ENCODE results near the gene SDK2. TPM values are rescaled to one million over a fixed set of nuclear protein-coding genes. Genes with fewer than 3 reads are reported as not detected.

SDK2 gene
- polyA plus RNA-seq, 2 of the 4 experiments (the other 2 are of a cell fraction): 0.36 to 0.57 TPM

DNA sequence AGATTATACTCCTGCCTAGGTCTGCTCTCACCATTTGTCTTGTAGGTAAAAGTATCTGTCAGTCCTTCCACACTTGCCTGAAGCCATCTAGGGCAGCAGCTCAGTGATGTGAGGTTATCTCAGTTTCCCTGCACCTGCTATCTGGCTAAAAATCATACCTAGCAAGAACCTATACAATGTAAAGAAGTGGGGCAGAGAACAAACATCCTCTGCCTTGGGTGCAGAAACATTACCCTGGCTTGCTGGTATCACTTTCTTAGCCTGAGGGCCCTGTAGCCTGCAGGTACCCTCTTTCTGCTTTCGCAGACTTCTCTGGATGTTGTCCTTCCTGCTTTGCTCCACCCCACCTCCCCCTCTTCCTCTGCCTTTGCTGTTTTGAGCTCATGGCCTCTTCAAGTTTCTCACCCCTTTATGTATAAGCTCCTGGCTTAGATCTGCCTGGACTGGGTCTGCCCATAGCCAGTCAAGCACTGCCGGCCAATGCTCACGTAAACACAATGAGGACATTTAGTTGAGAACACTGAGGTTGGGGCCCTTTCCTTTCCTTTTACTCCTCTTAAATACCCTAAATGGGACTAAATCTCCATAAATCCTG is 8.7 kb upstream of the SDK2 start (continued):
- TF ChIP-seq, protein P1, sequence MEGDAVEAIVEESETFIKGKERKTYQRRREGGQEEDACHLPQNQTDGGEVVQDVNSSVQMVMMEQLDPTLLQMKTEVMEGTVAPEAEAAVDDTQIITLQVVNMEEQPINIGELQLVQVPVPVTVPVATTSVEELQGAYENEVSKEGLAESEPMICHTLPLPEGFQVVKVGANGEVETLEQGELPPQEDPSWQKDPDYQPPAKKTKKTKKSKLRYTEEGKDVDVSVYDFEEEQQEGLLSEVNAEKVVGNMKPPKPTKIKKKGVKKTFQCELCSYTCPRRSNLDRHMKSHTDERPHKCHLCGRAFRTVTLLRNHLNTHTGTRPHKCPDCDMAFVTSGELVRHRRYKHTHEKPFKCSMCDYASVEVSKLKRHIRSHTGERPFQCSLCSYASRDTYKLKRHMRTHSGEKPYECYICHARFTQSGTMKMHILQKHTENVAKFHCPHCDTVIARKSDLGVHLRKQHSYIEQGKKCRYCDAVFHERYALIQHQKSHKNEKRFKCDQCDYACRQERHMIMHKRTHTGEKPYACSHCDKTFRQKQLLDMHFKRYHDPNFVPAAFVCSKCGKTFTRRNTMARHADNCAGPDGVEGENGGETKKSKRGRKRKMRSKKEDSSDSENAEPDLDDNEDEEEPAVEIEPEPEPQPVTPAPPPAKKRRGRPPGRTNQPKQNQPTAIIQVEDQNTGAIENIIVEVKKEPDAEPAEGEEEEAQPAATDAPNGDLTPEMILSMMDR (IDR thresholded peaks at IDR 0.05): no peak

DNA sequence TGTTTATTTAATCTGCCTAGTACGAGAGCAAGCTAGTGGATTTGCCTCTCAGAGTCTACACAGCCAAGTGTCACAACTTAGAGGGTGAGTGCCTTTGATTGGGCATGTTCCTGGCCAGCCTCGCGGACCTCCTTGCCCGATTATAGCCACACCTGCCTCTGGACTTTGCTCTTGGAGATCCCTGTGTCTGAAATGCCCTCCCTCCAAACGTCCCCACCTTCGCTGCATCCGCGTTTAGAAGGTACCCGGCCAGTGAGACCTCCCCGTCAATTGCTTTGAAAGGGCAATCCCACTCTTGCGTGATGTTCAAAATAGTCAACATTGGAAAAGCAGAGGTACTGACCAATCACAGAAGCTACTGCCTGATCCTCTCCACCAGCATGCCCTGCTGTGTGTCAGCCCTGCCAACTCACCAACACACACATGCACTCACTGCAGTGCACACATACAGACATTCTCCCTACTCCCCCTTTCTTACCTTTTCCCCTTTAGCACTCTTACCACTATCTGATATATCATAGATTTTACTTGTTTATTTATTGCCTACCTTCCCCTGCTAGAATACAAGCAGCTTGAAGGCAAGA is 6.5 kb upstream of the SDK2 start:
- ATAC-seq: no peak
- TF ChIP-seq PHF8 (IDR thresholded peaks at IDR 0.05; ENCODE audit: borderline replicate concordance, low read depth) (no peak), POLR2A (IDR thresholded peaks at IDR 0.05; ENCODE audit: low read length) (0 out of 2 replicates have a peak, but pooled peaks have one; percentile 10), SREBF2 (IDR thresholded peaks at IDR 0.05) (no peak)
- no peak for DNase-seq (ENCODE audit: low read depth in 1 of 2, low spot score in 1 of 2)
- ChIA-PET CTCF (interaction anchor here (0.9 to 8.3 kb wide), 25 partner anchors 9 to 549 kb away, joined by 3 to 62 read pairs (median 4); no protein-coding TSS in a partner anchor), POLR2A (no interaction called here)
- FAIRE-seq: no peak
- Histone ChIP-seq H3K4me3 (no peak overlapping the region), H3K4me1 (no peaks in the 10 kb centered on the region), H3K4me2 (no peak overlapping the region), H3K9me3 (peaks cover 25% of the 10 kb centered on the region), H3K27ac (no peak overlapping the region; a peak in 1 of 6 replicates)
- 70% methylated on average over 11 of the region's 11 CpGs for WGBS (ENCODE audit: missing lambda C conversion rate)

DNA sequence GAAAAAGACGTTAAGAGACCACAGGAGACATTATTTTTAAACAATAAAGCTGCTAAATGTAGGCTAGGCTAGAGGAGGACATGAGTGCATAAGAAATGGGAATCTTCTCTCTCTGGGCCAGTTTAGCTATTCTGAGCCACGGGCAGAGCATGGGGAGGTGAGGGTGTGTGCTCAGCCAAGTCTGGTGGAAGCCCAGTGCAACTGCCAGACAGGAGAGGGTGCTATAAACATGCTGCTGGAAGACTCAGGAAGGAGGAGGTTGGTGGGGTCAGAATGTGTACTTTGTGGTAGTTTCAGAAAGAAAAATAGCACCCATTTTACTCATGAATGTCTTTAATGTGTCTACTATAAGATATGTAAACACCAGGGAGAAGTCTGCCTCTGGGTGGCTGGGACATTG is 5.9 kb upstream of the SDK2 start:
- TF ChIP-seq SMC3 (IDR thresholded peaks at IDR 0.05) (peak; percentile 83), RAD21 (conservative IDR thresholded peaks at IDR 0.05 in 1 of 2, IDR thresholded peaks at IDR 0.05 in 1 of 2) (peak; percentile 80 to 81)
- TF ChIP-seq, protein P2, sequence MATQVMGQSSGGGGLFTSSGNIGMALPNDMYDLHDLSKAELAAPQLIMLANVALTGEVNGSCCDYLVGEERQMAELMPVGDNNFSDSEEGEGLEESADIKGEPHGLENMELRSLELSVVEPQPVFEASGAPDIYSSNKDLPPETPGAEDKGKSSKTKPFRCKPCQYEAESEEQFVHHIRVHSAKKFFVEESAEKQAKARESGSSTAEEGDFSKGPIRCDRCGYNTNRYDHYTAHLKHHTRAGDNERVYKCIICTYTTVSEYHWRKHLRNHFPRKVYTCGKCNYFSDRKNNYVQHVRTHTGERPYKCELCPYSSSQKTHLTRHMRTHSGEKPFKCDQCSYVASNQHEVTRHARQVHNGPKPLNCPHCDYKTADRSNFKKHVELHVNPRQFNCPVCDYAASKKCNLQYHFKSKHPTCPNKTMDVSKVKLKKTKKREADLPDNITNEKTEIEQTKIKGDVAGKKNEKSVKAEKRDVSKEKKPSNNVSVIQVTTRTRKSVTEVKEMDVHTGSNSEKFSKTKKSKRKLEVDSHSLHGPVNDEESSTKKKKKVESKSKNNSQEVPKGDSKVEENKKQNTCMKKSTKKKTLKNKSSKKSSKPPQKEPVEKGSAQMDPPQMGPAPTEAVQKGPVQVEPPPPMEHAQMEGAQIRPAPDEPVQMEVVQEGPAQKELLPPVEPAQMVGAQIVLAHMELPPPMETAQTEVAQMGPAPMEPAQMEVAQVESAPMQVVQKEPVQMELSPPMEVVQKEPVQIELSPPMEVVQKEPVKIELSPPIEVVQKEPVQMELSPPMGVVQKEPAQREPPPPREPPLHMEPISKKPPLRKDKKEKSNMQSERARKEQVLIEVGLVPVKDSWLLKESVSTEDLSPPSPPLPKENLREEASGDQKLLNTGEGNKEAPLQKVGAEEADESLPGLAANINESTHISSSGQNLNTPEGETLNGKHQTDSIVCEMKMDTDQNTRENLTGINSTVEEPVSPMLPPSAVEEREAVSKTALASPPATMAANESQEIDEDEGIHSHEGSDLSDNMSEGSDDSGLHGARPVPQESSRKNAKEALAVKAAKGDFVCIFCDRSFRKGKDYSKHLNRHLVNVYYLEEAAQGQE (IDR thresholded peaks at IDR 0.05): no peak
- TF ChIP-seq, protein P3, sequence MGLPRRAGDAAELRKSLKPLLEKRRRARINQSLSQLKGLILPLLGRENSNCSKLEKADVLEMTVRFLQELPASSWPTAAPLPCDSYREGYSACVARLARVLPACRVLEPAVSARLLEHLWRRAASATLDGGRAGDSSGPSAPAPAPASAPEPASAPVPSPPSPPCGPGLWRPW (IDR thresholded peaks at IDR 0.05): no peak
- TF ChIP-seq, protein P1 (IDR thresholded peaks at IDR 0.05): peak; percentile 68
- peak in 1 of 2 experiments; percentile 60 for DNase-seq (ENCODE audit: low read depth in 1 of 2, low spot score in 1 of 2)
- Histone ChIP-seq H3K4me3 (no peak overlapping the region), H3K9me3 (peaks cover 23% of the 10 kb centered on the region), H3K4me2 (no peak overlapping the region), H3K27ac (no peak overlapping the region; a peak in 1 of 6 replicates), H3K4me1 (no peaks in the 10 kb centered on the region)
- CTCF ChIA-PET: interaction anchor here (0.6 to 8.3 kb wide), 33 partner anchors 9 to 550 kb away, joined by 3 to 62 read pairs (median 4); no protein-coding TSS in a partner anchor
- peak; percentile 51 for FAIRE-seq
- POLR2A ChIA-PET: no interaction called here
- WGBS (ENCODE audit: missing lambda C conversion rate): 11% methylated on average over 2 of the region's 2 CpGs
- ATAC-seq: peak; percentile 79 to 82

DNA sequence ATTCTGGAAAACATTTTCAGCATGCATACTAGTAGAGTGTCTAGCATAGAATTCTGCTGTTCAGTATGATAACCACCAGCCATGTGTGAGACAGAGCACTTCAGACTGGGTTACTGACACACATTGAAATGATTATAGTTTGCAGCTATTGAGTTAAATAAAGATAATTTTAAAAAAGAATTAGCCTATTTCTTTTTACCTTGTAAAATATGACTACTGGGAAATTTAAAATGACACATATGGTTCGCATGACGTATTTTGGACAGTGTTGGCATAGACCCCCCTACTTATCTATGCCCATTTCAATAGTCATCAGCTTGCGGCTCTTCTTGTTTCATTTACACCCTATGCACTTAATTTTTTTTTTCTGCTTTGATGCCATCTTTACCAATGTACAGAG is 4.7 kb upstream of the SDK2 start:
- peaks cover under 1% of the 10 kb centered on the region; the same call in 1 of the 3 replicates for H3K4me1 ChIP-seq
- H3K4me3 ChIP-seq: no peak overlapping the region
- no peak for DNase-seq (ENCODE audit: low read depth in 1 of 2, low spot score in 1 of 2)
- peaks cover 14% of the 10 kb centered on the region for H3K9me3 ChIP-seq
- no peak for FAIRE-seq
- POLR2A ChIA-PET: no interaction called here
- ATAC-seq: no peak
- WGBS (ENCODE audit: missing lambda C conversion rate): 84% methylated on average over 3 of the region's 3 CpGs
- no peak overlapping the region for H3K27ac ChIP-seq
- CTCF ChIA-PET: interaction anchor here (1.0 to 8.3 kb wide), 13 partner anchors 7 to 550 kb away, joined by 3 to 62 read pairs (median 6); no protein-coding TSS in a partner anchor
- H3K4me2 ChIP-seq: no peak overlapping the region
- TF ChIP-seq EHMT2 (IDR thresholded peaks at IDR 0.05; ENCODE audit: low read depth) (no peak), CBX2 (IDR thresholded peaks at IDR 0.05; ENCODE audit: borderline replicate concordance, low read depth) (no peak), CBX8 (IDR thresholded peaks at IDR 0.05) (no peak), PHF8 (IDR thresholded peaks at IDR 0.05; ENCODE audit: borderline replicate concordance, low read depth) (no peak)
- TF ChIP-seq, protein P1 (IDR thresholded peaks at IDR 0.05): no peak
- TF ChIP-seq, protein P4, sequence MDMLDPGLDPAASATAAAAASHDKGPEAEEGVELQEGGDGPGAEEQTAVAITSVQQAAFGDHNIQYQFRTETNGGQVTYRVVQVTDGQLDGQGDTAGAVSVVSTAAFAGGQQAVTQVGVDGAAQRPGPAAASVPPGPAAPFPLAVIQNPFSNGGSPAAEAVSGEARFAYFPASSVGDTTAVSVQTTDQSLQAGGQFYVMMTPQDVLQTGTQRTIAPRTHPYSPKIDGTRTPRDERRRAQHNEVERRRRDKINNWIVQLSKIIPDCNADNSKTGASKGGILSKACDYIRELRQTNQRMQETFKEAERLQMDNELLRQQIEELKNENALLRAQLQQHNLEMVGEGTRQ (IDR thresholded peaks at IDR 0.05): no peak

All from A549 (cell line).